Measurements from ENCODE around the gene SHBG. TPM values are rescaled to one million over a fixed set of nuclear protein-coding genes. Genes with fewer than 3 reads are reported as not detected.

Gene SHBG
- total and polyA plus RNA-seq, 10 of the 15 experiments (the other 5 are each of a cell fraction or from before 2014, with no cell fraction given) = not detected

GRCh38 chr17:7627250-7628121 lies 2.4 kb upstream of the SHBG start, which contains the start of gene SAT2 (continued):
- no peak for TF ChIP-seq CUX1 (IDR thresholded peaks at IDR 0.05; ENCODE audit: insufficient replicate concordance, low read depth, low read length)
- no peak for TF ChIP-seq CHD1 (IDR thresholded peaks at IDR 0.05; ENCODE audit: low read depth, low read length)
- TF ChIP-seq SUPT20H (IDR thresholded peaks at IDR 0.05; ENCODE audit: borderline replicate concordance, control insufficient read depth, low read depth, low read length) = no peak
- TF ChIP-seq IRF4 (IDR thresholded peaks at IDR 0.05; ENCODE audit: low read depth, low read length) = no peak
- TF ChIP-seq, protein P1, sequence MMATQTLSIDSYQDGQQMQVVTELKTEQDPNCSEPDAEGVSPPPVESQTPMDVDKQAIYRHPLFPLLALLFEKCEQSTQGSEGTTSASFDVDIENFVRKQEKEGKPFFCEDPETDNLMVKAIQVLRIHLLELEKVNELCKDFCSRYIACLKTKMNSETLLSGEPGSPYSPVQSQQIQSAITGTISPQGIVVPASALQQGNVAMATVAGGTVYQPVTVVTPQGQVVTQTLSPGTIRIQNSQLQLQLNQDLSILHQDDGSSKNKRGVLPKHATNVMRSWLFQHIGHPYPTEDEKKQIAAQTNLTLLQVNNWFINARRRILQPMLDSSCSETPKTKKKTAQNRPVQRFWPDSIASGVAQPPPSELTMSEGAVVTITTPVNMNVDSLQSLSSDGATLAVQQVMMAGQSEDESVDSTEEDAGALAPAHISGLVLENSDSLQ (IDR thresholded peaks at IDR 0.05) = peak; percentile 72
- TF ChIP-seq IRF5 (IDR thresholded peaks at IDR 0.05; ENCODE audit: borderline replicate concordance) = no peak
- TF ChIP-seq, protein P2, sequence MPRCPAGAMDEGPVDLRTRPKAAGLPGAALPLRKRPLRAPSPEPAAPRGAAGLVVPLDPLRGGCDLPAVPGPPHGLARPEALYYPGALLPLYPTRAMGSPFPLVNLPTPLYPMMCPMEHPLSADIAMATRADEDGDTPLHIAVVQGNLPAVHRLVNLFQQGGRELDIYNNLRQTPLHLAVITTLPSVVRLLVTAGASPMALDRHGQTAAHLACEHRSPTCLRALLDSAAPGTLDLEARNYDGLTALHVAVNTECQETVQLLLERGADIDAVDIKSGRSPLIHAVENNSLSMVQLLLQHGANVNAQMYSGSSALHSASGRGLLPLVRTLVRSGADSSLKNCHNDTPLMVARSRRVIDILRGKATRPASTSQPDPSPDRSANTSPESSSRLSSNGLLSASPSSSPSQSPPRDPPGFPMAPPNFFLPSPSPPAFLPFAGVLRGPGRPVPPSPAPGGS (IDR thresholded peaks at IDR 0.05; ENCODE audit: borderline replicate concordance, insufficient read depth, low read depth, low read length, poor library complexity, severe bottlenecking) = no peak
- TF ChIP-seq ZBTB40 (IDR thresholded peaks at IDR 0.05; ENCODE audit: borderline replicate concordance) = no peak
- TF ChIP-seq, protein P3, sequence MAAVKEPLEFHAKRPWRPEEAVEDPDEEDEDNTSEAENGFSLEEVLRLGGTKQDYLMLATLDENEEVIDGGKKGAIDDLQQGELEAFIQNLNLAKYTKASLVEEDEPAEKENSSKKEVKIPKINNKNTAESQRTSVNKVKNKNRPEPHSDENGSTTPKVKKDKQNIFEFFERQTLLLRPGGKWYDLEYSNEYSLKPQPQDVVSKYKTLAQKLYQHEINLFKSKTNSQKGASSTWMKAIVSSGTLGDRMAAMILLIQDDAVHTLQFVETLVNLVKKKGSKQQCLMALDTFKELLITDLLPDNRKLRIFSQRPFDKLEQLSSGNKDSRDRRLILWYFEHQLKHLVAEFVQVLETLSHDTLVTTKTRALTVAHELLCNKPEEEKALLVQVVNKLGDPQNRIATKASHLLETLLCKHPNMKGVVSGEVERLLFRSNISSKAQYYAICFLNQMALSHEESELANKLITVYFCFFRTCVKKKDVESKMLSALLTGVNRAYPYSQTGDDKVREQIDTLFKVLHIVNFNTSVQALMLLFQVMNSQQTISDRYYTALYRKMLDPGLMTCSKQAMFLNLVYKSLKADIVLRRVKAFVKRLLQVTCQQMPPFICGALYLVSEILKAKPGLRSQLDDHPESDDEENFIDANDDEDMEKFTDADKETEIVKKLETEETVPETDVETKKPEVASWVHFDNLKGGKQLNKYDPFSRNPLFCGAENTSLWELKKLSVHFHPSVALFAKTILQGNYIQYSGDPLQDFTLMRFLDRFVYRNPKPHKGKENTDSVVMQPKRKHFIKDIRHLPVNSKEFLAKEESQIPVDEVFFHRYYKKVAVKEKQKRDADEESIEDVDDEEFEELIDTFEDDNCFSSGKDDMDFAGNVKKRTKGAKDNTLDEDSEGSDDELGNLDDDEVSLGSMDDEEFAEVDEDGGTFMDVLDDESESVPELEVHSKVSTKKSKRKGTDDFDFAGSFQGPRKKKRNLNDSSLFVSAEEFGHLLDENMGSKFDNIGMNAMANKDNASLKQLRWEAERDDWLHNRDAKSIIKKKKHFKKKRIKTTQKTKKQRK (IDR thresholded peaks at IDR 0.05; ENCODE audit: low read depth, low read length) = no peak
